ENCODE data around the gene OR8J3. TPM values are rescaled to one million over a fixed set of nuclear protein-coding genes. Genes with fewer than 3 reads are reported as not detected.
"Not testable (repeated sequence)": the region's sequence is repeated elsewhere in the genome, so short reads cannot be mapped to it uniquely, and the experiment has no call there.

Gene OR8J3
- total and polyA plus RNA-seq, 3 donors from 2014 or later, result not detected

DNA sequence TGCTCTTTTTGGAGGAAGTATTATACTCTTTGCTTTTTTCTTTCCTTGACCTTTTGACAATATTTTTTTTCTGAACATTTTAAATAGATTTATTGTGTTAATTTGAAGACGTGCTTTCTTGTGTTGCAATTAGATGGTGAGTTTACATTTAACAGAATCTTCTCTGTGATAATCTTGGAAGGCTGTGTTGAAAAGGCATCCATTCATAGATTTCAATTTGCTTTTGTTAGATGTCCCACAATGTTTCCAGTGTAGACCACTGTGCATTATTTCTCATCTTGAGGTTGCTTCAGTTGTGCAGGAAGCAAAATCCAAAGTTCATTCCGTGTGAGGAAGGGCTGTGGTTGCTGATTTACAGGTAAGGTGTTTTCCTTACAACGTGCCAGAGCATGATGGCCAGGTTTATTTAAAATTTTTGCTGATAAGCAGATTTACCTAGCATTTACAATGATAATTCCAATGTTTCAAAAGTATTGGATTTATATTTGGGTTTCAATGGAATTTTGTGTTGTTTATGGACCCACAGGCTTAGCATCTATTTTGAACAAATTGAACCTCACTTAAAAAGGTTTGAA lies 32.3 kb upstream of the OR8J3 start:
- Histone ChIP-seq H3K4me1 (no peaks in the 10 kb centered on the region), H3K9me3 (no peaks in the 10 kb centered on the region), H3K27ac (no peak overlapping the region), H3K27me3 (no peaks in the 10 kb centered on the region), H3K36me3 (ENCODE audit: low read depth, missing control alignments) (no peaks in the 10 kb centered on the region), H3K4me3 (no peak overlapping the region)
- TF ChIP-seq POLR2A (IDR thresholded peaks at IDR 0.05), result no peak
- TF ChIP-seq, protein P1, sequence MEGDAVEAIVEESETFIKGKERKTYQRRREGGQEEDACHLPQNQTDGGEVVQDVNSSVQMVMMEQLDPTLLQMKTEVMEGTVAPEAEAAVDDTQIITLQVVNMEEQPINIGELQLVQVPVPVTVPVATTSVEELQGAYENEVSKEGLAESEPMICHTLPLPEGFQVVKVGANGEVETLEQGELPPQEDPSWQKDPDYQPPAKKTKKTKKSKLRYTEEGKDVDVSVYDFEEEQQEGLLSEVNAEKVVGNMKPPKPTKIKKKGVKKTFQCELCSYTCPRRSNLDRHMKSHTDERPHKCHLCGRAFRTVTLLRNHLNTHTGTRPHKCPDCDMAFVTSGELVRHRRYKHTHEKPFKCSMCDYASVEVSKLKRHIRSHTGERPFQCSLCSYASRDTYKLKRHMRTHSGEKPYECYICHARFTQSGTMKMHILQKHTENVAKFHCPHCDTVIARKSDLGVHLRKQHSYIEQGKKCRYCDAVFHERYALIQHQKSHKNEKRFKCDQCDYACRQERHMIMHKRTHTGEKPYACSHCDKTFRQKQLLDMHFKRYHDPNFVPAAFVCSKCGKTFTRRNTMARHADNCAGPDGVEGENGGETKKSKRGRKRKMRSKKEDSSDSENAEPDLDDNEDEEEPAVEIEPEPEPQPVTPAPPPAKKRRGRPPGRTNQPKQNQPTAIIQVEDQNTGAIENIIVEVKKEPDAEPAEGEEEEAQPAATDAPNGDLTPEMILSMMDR (IDR thresholded peaks at IDR 0.05), result no peak
- 55% methylated on average over 3 of the region's 3 CpGs for WGBS, 2 donors
- no peak for DNase-seq
- intact Hi-C loops (cut with DNase I; ENCODE audit: low total_unique reads), result no loop called here

DNA sequence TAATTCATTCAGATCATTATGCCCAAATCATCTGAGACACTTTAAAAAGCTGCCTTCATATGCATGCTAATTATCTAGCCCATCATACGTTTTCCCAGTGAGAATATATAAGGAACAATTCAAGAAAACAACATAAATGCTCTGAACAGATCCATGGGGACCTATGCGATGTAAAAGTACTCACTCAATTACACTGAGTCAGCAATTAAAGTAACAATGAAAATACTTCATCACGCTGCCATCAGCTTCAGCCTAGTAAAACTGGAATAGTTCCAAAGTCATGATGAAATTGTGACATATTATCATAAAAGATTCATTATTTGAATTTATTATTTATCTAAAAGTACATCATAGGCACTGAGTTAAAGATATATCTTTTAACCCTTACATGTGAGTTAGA lies 23.8 kb upstream of the OR8J3 start:
- 65 to 66% methylated on average over 3 of the region's 3 CpGs for WGBS, 2 donors
- DNase-seq, result no peak
- TF ChIP-seq, protein P1 (IDR thresholded peaks at IDR 0.05), result no peak
- TF ChIP-seq POLR2A (IDR thresholded peaks at IDR 0.05), result no peak

DNA sequence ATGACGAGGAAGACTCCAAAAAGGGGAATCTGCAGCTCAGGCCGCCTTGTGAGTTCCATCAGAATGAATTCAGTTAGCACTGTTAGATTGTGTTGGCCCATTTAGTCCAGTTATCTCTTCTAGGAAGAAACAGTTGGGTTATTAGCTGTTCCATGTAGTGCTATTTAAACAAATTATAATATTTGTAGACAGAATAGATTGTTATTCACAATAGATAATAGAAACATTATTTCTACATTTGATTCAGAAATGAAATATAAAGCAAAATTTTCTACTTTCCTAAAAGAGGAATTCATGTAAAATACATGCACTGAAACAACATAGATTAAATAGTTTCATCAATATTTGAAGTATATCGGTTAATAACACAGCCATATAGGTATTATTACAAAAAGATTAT lies 20.2 kb upstream of the OR8J3 start, which contains the start of gene OR8K5:
Gene OR8K5 (minus strand): TSS at position 101 of the 400 bp plus-strand sequence. CDS start 0 bp downstream, at position 101.
- TF ChIP-seq POLR2A (IDR thresholded peaks at IDR 0.05), result no peak
- TF ChIP-seq, protein P1 (IDR thresholded peaks at IDR 0.05), result no peak
- no peak for DNase-seq
- H3K27me3 ChIP-seq, result no peaks in the 10 kb centered on the region
- 75 to 80% methylated on average over 3 of the region's 3 CpGs for WGBS, 2 donors
- H3K9me3 ChIP-seq, result no peaks in the 10 kb centered on the region
- no peaks in the 10 kb centered on the region for H3K4me1 ChIP-seq
- no peak within 1 kb of the TSS for H3K27ac ChIP-seq
- H3K36me3 ChIP-seq (ENCODE audit: low read depth, missing control alignments), result no peaks in the 10 kb centered on the region
- no peak within 1 kb of the TSS for H3K4me3 ChIP-seq
- intact Hi-C loops (cut with DNase I; ENCODE audit: low total_unique reads), result no loop called here

More for the DNA sequence above, 23.8 kb upstream of the OR8J3 start:
- no peaks in the 10 kb centered on the region for H3K4me1 ChIP-seq
- no peak overlapping the region for H3K27ac ChIP-seq
- no peaks in the 10 kb centered on the region for H3K9me3 ChIP-seq
- no peak overlapping the region for H3K4me3 ChIP-seq
- no peaks in the 10 kb centered on the region for H3K27me3 ChIP-seq
- intact Hi-C loops (cut with DNase I; ENCODE audit: low total_unique reads), result no loop called here
- H3K36me3 ChIP-seq (ENCODE audit: low read depth, missing control alignments), result no peaks in the 10 kb centered on the region

DNA sequence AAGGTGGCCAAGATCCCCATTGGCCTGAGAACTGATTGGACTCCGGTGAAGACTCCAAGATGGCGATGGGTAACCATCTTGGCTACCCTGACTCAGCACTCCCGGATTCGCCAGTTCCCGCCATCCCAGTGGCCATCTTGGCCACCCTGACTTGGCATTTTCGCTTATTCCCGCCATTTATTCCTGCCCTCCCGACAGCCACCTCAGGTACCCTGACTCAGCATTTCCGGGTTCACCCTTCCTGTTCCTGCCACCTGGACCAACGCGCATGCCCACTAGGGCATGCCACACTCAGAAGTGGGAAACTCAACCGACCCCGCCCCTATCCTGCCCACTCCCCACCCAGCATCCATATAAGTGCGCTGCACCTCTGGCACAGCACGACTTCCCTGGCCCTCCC lies 12.3 kb upstream of the OR8J3 start:
- Histone ChIP-seq H3K4me1 (no peaks in the 10 kb centered on the region), H3K36me3 (ENCODE audit: low read depth, missing control alignments) (no peaks in the 10 kb centered on the region), H3K9me3 (no peaks in the 10 kb centered on the region), H3K27me3 (no peaks in the 10 kb centered on the region), H3K27ac (no peak overlapping the region), H3K4me3 (no peak overlapping the region)
- WGBS, 2 donors, result 95 to 96% methylated on average over 14 to 15 of the region's 15 CpGs
- TF ChIP-seq, protein P1 (IDR thresholded peaks at IDR 0.05), result no peak
- no peak for TF ChIP-seq POLR2A (IDR thresholded peaks at IDR 0.05)
- DNase-seq, result no peak
- intact Hi-C loops (cut with DNase I; ENCODE audit: low total_unique reads), result no loop called here

DNA sequence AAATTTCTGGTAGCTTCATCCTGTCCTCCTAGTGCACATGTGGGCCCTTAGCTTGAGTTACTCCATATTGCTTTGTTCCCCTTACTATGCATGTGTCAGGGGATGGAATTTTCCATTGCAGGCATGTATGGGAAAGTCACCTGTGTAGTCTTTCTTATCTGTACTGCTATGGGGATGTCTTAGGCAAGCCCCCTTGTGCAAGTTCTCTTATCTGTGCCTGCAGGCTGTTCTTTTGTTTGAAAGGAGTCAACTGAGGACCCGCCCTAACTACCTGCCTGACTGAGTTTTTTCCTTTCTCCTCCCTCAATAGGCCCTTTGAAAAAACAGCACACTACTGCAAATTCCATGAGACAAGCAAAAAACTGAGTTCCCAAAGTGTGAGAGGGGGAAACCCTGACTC lies 11.4 kb upstream of the OR8J3 start:
- WGBS, 2 donors, result 63 to 85% methylated on average over 1 of the region's 1 CpG
- intact Hi-C loops (cut with DNase I; ENCODE audit: low total_unique reads), result no loop called here
- Histone ChIP-seq H3K36me3 (ENCODE audit: low read depth, missing control alignments) (no peaks in the 10 kb centered on the region), H3K27me3 (no peaks in the 10 kb centered on the region), H3K9me3 (no peaks in the 10 kb centered on the region), H3K27ac (no peak overlapping the region), H3K4me3 (no peak overlapping the region), H3K4me1 (no peaks in the 10 kb centered on the region)
- TF ChIP-seq, protein P1 (IDR thresholded peaks at IDR 0.05), result no peak
- no peak for TF ChIP-seq POLR2A (IDR thresholded peaks at IDR 0.05)
- DNase-seq, result no peak

DNA sequence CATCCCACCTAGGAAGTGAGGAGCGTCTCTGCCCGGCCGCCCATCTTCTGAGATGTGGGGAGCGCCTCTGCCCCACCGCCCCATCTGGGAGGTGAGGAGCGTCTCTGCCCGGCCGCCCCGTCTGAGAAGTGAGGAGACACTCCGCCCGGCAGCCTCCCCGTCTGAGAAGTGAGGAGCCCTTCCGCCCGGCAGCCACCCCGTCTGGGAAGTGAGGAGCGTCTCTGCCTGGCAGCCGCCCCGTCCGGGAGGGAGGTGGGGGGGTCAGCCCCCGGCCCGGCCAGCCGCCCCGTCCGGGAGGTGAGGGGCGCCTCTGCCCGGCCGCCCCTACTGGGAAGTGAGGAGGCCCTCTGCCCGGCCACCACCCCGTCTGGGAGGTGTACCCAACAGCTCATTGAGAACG lies 3.7 kb upstream of the OR8J3 start:
- DNase-seq, result not testable (repeated sequence)
- WGBS, 2 donors, result 77 to 88% methylated on average over 6 to 20 of the region's 30 CpGs

More for the DNA sequence above, 3.7 kb upstream of the OR8J3 start:
- intact Hi-C loops (cut with DNase I; ENCODE audit: low total_unique reads); H3K4me3 ChIP-seq; H3K27ac ChIP-seq; H3K4me1 ChIP-seq; H3K36me3 ChIP-seq (ENCODE audit: low read depth, missing control alignments); H3K9me3 ChIP-seq; H3K27me3 ChIP-seq: not testable (repeated sequence)
